Activated CD4-positive, alpha-beta T cell treated with anti-CD3 and anti-CD28 coated beads, Interleukin-10, Interleukin-2, amounts not matched to agents 100 ng/mL and 50 ng/mL, durations not matched to agents 16 hours and 8 hours (primary cell): ENCODE results near the gene MT2A.

Source experiments
- DNase-seq: peaks from one replicate; pipeline ENCODE4 v3.0.0-alpha.2; 2020

MT2A gene

DNA sequence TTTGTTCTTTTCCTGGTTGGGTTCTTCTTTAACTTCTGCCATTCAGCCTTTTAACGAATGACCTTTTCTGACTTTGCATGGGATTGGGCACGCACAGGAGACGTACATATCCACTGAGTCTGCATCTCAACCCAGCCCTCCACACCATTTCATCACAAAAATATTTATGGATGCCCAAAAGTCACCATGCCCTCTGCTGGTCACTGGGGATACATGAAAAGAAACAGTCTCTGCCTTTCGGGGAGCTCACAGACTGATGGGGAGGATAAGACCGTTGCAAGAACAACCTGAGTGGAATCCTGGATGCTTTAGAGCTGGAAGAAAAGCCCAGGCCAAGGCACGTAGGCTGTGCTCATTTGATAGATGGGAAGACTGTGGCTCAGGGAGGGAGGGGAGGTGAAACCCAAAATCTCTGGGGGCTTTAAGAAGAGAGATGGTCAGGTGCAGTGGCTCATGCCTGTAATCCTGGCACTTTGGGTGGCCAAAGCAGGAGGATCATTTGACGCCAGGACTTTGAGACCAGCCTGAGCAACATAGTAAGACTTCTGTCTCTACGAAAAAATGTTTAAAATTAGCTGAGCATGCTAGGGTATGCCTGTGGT lies 7.9 kb upstream of the MT2A start:
- DNase-seq: peak; percentile 53

DNA sequence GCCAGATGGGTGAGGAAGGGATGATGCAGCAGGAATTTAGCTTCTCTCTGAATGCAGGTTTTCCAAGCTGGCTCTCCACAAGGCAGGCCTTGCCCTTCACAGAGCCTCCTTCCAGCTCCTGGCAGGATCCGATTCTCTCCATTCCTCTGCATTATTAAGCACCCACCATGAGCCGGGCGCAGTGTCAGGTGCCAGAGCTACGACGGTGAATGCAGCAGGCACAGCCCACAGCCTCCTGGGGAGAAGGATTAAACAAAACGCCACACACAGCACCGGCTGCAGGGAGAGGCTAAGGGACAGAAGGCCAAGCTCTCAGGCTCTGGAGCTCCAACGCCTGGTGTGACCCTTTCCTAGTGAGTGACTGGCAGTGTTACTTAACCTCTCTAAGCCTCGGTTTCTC lies 7.1 kb upstream of the MT2A start:
- no peak for DNase-seq

DNA sequence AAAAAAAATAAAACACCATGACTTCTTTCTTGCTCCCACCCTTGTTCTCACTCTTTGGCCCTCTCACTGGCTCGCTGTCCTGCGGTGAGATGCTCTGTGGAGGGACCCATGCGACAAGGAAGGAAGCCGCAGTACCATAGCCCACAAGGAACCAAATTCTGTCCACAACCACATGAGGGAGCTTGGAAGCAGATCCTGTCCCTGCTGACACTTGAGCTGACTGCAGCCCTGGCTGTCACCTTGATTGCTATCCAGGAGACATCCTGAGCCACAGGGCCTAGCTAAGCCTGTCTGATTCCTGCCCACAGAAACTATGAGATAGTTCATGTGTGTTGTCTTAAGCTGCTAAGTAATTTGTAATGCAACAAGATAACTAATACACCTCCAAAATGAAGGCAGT lies 4.8 kb upstream of the MT2A start:
- DNase-seq: no peak

- DNase-seq: no peak
Measured at GRCh38 chr16:56604966-56605365, 3.4 kb upstream of the MT2A start.

DNA sequence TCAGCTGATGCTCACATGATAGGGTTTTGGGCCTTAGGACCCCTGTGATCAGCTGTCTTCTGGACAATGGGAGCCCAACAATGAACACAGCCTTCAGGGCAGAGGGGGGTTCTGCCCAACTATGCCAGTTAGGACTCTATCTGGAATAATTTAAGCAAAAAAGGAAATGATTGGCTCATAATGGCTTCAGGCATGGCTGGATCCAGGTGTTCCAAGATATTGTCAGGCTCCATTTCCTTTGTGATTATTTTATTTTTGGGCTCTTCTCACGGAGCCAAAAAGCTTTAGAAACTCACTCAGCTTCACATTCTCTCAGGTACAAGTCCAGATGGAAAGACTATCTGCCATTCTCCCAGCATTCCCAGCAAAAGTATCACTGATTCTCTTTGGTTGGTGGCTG lies 2.9 kb upstream of the MT2A start:
- DNase-seq: no peak

DNA sequence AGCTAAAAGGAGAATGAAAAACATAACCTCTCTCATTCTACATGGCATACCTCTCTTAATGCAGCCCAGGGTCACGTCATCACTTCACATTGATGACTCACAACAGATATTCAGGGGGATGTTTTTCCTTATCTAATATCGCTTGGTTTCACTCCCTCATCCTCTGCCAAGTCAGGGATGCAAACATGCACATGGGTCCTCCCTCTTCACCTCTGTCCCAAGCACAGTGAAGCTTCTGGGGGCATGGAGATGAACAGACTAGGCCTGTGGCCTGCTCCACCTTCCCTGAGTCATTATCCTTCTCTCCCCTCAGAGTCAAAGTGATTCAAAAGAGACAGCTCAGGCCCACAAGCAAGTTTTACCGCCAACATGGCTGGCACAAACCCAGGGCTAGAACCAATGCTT lies 2.3 kb upstream of the MT2A start:
- DNase-seq: no peak

GRCh38 chr16:56606476-56607108 lies 1.8 kb upstream of the MT2A start:
- DNase-seq: no peak

- no peak for DNase-seq
Measured at GRCh38 chr16:56607109-56607618, 1.2 kb upstream of the MT2A start.

- DNase-seq: no peak
Measured at GRCh38 chr16:56607675-56608042, 725 bp upstream of the MT2A start.

GRCh38 chr16:56608876-56609462 lies 585 bp downstream of the MT2A start:
- DNase-seq: no peak

DNA sequence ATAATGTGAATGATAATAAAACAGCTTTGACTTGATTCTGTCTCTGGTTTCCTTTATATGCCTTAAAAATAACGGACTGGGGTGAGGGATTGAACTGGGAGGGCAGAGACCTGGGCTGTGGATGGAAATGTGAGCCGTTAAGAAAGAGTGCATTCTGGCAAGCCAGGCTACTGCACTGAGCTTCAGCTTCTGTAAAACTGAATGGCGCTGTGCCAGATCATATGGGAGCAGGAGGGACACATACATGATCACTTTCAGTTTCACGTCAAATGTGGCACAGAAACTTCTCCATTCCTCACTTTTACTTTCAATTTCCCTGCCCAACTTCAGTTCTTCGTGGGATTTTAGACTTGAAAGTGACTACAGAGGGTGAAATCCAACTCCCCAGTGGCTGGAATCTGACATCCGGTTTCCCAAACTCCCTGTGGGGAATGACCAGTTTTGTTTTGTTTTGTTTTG lies 1.1 kb downstream of the MT2A start:
- peak; percentile 87 for DNase-seq

- peak; percentile 83 for DNase-seq
Measured at GRCh38 chr16:56610017-56610608, 1.7 kb downstream of the MT2A start.

DNA sequence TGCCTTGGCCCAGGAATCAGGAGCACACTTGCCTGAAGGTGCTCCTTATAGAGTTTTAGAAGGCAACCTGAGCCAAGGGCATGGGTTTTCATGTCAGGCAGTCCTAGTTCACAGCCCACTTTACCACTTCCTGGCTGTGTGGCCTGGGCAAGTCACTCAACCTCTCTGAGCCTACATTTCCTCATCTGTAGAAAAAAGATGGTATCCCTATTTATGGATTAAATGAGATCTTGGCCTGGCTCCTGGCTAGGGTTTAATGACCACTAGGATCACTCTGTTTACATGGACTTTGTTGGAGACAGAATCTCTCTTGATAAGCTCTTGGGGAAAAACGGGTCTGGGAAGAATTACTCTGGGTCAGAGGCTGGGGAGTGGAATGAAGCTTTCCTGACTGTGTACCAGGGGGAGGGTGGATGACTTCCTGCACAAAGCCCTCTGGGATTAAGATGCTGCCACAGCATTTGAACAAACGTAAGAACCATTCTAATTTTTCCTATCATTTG lies 2.3 kb downstream of the MT2A start:
- DNase-seq: peak; percentile 65

DNA sequence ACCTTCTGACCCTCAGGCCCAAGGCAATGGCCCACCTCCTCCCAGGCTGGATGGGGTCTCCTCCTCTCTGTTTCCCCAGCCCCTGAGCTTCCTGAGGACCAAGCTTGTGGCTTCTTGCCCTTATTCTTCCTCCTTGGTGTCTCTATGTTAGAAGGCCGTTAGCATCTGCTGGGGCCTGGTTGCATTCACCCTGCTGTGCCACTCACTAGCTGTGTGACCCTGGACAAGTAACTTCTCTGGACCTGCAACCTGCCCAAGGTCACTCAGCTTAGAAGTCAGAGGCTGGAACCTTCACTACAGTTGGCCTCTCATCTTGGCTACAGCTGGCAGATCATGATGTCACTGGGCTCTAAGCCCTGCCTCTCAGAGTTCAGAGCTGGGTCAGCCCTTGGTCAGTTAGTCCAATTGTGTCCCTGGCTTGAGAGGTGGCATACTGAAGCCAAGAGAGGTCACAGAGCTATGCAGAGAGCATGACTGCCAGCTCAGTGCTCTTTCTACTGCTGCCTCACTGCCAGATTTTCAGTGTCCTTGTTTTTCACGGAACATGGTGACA lies 3.0 kb downstream of the MT2A start:
- DNase-seq: no peak

- DNase-seq: no peak
Measured at GRCh38 chr16:56613706-56614105, 5.3 kb downstream of the MT2A start.

DNA sequence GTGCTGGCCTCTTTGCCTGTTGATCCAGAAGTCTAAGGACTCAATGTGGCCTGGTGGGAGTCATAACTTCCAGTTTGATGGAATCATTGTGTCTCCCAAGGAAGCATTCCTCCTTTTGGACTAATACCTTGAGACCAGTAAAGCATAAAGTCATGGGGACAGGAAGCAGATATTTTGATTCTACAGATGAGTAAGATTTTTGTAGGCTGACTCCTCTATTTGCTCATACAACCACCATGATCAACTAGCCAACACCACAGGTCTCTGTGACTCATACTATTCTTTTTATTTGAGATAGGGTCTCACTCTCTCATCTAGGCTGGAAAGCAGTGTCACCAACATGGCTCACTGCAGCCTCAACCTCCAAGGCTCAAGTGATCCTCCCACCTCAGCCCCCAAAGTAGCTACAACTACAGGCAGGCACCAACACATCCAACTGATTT lies 6.2 kb downstream of the MT2A start:
- peak; percentile 87 for DNase-seq

- no peak for DNase-seq
Measured at GRCh38 chr16:56615353-56615752, 7.0 kb downstream of the MT2A start.

DNA sequence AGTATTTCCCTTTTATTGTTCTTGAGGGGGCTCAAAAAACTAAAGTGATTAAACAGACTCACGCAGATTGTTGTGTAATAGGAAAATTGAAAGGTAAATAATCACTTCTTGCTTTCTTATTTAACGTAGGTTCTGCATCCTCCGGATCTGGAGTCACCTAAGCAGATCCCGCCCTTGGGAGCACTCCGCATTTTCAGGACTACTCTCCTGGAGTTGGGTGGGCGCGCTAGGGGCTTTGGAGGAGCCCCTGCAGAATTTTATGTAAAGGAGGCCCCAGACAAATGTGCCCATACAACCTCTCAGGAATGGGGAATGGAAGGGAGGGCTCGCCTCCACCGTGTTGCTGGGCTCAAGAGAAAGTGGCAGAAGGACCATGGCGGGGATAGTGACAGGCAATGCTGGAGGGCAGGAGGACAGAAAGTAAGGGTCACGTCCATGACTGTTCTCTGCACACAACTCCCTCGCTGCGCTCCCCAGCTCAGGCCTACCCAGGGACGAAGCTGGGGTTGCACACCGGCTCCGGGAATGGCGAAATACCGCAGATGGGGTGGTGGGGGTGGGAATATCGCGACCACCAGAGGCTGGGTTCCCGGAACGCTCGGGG lies 8.3 kb downstream of the MT2A start:
- DNase-seq: no peak

DNA sequence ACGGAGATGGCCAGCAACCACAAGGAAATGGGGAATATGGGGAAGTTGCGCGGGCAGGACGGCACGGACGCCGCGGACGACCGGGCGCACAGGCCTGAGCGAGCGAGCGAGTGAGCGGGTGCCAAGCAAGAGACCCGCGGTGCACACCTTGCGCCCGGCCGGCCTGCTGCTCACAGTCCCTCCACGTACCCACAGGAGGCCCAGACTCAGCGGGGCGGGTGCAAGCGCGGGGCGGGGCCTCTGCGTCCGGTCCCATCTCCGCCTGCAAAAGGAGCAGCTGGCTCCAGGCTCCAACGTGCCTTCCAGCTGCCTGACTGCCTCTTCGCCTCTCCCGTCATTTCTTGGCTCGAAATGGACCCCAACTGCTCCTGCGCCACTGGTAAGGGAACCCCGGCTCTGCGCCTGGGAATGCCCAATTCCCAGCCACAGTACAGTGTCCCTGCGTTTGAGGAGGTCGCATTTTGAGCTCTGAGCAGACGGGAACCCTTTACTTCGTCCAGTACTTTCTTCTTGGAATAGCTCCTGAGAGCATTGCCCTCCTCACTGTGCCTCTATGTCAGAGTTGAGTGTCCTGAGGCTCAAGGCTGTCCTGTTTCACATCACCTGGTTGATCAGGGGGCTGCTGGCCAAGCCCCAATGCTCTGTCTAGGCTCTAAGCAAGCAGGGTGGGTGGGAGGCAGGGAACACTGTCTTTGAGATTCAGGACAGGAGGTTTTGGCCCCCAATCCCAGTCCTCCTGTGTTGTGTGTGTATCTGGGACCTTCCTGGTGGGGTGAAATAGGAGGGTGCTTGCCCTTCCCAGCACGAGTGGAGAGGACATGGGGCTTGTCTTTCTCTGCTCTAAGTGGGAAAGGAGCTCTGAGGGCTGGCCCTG lies 9.1 kb downstream of the MT2A start:
- peak; percentile 72 for DNase-seq

DNA sequence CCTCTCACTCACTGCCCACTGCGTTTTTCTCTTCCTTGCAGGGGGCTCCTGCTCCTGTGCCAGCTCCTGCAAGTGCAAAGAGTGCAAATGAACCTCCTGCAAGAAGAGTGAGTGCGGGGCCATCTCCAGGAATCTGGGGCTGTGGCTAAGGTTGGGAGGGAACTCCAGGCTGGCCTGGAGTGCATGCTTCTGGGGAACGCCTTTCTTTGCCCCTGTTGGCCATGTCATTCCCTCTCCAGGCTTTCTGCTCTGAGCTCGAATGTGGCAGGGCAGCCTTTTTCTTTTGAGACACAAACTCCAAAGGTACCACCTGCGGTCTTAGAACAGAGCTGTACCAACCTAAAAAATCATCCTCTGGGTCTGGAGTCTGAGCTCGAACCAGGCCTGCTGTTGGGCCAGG lies 9.8 kb downstream of the MT2A start:
- DNase-seq: no peak

- no peak for DNase-seq
Measured at GRCh38 chr16:56620339-56620897, 12.0 kb downstream of the MT2A start.
